CD14-positive monocyte (primary cell): ENCODE results near the gene CPEB1. TPM values are rescaled to one million over a fixed set of nuclear protein-coding genes. Genes with fewer than 3 reads are reported as not detected.
"Not testable (repeated sequence)": the region's sequence is repeated elsewhere in the genome, so short reads cannot be mapped to it uniquely, and the experiment has no call there.

ENCODE experiments used
- DNase-seq, 3 donors: peaks; one replicate each; pipeline ENCODE4 v3.0.0-alpha.2; 2011 to 2022
- H2AFZ ChIP-seq: 2 replicates; pipeline ENCODE4 v1.6.0; 2012; ENCODE audit warnings: mild to moderate bottlenecking, low read depth, low read length, inconsistent platforms; ENCODE audit not compliant: insufficient read depth, poor library complexity, severe bottlenecking
- H3K27ac ChIP-seq, 2 donors: 1 replicate in 1 of 2; 2 replicates in 1 of 2; pipeline ENCODE4 v1.5.1; 2012 to 2013; ENCODE audit warnings: low read length in 2 of 2, control low read depth in 1 of 2, inconsistent platforms in 1 of 2, low read depth in 1 of 2, mild to moderate bottlenecking in 1 of 2
- H3K27me3 ChIP-seq, 2 donors: one replicate each; pipeline versions ENCODE4 v1.6.0 to v1.6.1; 2011 to 2013; ENCODE audit warnings: low read length in 2 of 2; ENCODE audit not compliant: control insufficient read depth in 2 of 2, insufficient read depth in 2 of 2
- H3K36me3 ChIP-seq, 2 donors: replicated peaks in 1 of 2; 1 replicate in 1 of 2; 2 replicates in 1 of 2; pipeline versions ENCODE4 v1.5.1 to v1.6.1; 2012 to 2013; ENCODE audit warnings: low read length in 2 of 2, control low read depth in 1 of 2, inconsistent platforms in 1 of 2, mild to moderate bottlenecking in 1 of 2; ENCODE audit not compliant: insufficient read depth in 2 of 2, control insufficient read depth in 1 of 2
- H3K4me1 ChIP-seq, 2 donors: 1 replicate in 1 of 2; 2 replicates in 1 of 2; pipeline versions ENCODE4 v1.5.1 to v1.6.1; 2012 to 2013; ENCODE audit warnings: low read length in 2 of 2, control low read depth in 1 of 2, inconsistent platforms in 1 of 2, mild to moderate bottlenecking in 1 of 2, moderate library complexity in 1 of 2; ENCODE audit not compliant: insufficient read depth in 2 of 2, control insufficient read depth in 1 of 2
- H3K4me2 ChIP-seq: replicated peaks from 2 replicates; pipeline ENCODE3; 2012; ENCODE audit warnings: low read length, moderate library complexity, mild to moderate bottlenecking; ENCODE audit not compliant: poor library complexity, severe bottlenecking; ENCODE audit errors: extremely low read depth
- H3K4me3 ChIP-seq, 3 experiments: fragments of 200-600 bp in 1 of 3; sonication (generic) in 1 of 3; replicated peaks in 1 of 3; 1 replicate in 2 of 3; 2 replicates in 1 of 3; pipeline ENCODE4 v1.5.1; 2011 to 2013; ENCODE audit warnings: low read length in 3 of 3, mild to moderate bottlenecking in 3 of 3, control low read depth in 2 of 3, low read depth in 2 of 3, inconsistent platforms in 1 of 3, moderate library complexity in 1 of 3
- H3K79me2 ChIP-seq: 2 replicates; pipeline ENCODE4 v1.6.0; 2012; ENCODE audit warnings: mild to moderate bottlenecking, control low read depth, inconsistent platforms, low read length, moderate library complexity; ENCODE audit not compliant: insufficient read depth
- H3K9ac ChIP-seq: 2 replicates; pipeline ENCODE4 v1.6.0; 2017; ENCODE audit warnings: low read length, mild to moderate bottlenecking; ENCODE audit not compliant: insufficient read depth, poor library complexity, severe bottlenecking
- H3K9me3 ChIP-seq, 2 donors: replicated peaks in 1 of 2; 1 replicate in 1 of 2; 2 replicates in 1 of 2; pipeline versions ENCODE4 v1.5.1 to v1.6.1; 2012 to 2013; ENCODE audit warnings: low read length in 2 of 2, control low read depth in 1 of 2; ENCODE audit not compliant: control insufficient read depth in 1 of 2, insufficient read depth in 1 of 2
- H4K20me1 ChIP-seq: 2 replicates; pipeline ENCODE4 v1.6.0; 2012; ENCODE audit warnings: mild to moderate bottlenecking, low read length, control low read depth, moderate library complexity; ENCODE audit not compliant: insufficient read depth
- H3K27ac Mint-ChIP-seq, 7 donors: one replicate each; pipeline ENCODE4 v1.8.0; 2020; ENCODE audit warnings: mild to moderate bottlenecking in 7 of 7, mixed read lengths in 7 of 7, moderate library complexity in 6 of 7, inconsistent platforms in 2 of 7
- H3K27me3 Mint-ChIP-seq, 3 donors: one replicate each; pipeline ENCODE4 v1.8.0; 2021 to 2022; ENCODE audit warnings: low read depth in 3 of 3, mild to moderate bottlenecking in 3 of 3, mixed read lengths in 3 of 3, moderate library complexity in 3 of 3, inconsistent platforms in 1 of 3
- H3K36me3 Mint-ChIP-seq, 2 donors: one replicate each; pipeline ENCODE4 v1.8.0; 2020; ENCODE audit warnings: mixed read lengths in 2 of 2, inconsistent platforms in 1 of 2, mild to moderate bottlenecking in 1 of 2
- H3K4me1 Mint-ChIP-seq: one replicate; pipeline ENCODE4 v1.8.0; 2020; ENCODE audit warnings: mild to moderate bottlenecking, mixed read lengths
- H3K4me3 Mint-ChIP-seq, 2 donors: one replicate each; pipeline ENCODE4 v1.8.0; 2020; ENCODE audit warnings: mild to moderate bottlenecking in 2 of 2, mixed read lengths in 2 of 2, moderate library complexity in 1 of 2
- H3K9me3 Mint-ChIP-seq, 7 donors: one replicate each; pipeline ENCODE4 v1.8.0; 2020 to 2022; ENCODE audit warnings: mixed read lengths in 7 of 7, mild to moderate bottlenecking in 6 of 7, moderate library complexity in 6 of 7, inconsistent platforms in 2 of 7
- intact Hi-C, 2 donors: fragments of 100-400 bp; cut with micrococcal nuclease; formaldehyde crosslinking; loops; one replicate each; pipeline versions ENCODE4 v1.15.0 to v1.15.1; 2023
- polyA plus RNA-seq, 3 donors: library from polyadenylated mRNA; depleted of rRNA in 1 of 3; unstranded in 2 of 3; stranded (reverse) in 1 of 3; fragments of 300-500 nt in 2 of 3; fragments of >200 nt in 1 of 3; fragmentation: Illumina TruSeq in 2 of 3; gene quantifications; 1 replicate in 2 of 3; 2 replicates in 1 of 3; pipeline ENCODE4 v1.2.3, GENCODE V29; 2012 to 2021

Gene CPEB1
- polyA plus RNA-seq, 3 donors: not detected

GRCh38 chr15:82497978-82498377 lies 149.2 kb downstream of the CPEB1 start:
- DNase-seq, H2AFZ ChIP-seq, H3K9me3 Mint-ChIP-seq, H3K79me2 ChIP-seq, H3K9ac ChIP-seq, H3K27ac ChIP-seq, H3K36me3 Mint-ChIP-seq, H3K4me1 Mint-ChIP-seq, H3K27ac Mint-ChIP-seq, H3K4me1 ChIP-seq, H3K27me3 ChIP-seq, H4K20me1 ChIP-seq, intact Hi-C loops, H3K4me3 Mint-ChIP-seq, H3K27me3 Mint-ChIP-seq, H3K4me3 ChIP-seq, H3K9me3 ChIP-seq, H3K36me3 ChIP-seq, H3K4me2 ChIP-seq: not testable (repeated sequence)

Other genes with a start within 250 kb of the CPEB1 start
- gene GOLGA6L9, start 217.5 kb downstream of the CPEB1 start, polyA plus RNA-seq: under 1 TPM in 1 of 3 donors, not detected in 2; 0.28 TPM
- gene RPS17, start 106.9 kb downstream of the CPEB1 start, polyA plus RNA-seq: 1,000 to 10,000 TPM in 1 of 3 donors, 100 to 1,000 TPM in 2; 604 to 2,881 (median 619) TPM
- under 1 TPM in 2 of 3 donors, not detected in 1; 0.85 to 0.95 TPM for gene AP3B2, start 62.5 kb upstream of the CPEB1 start, polyA plus RNA-seq
- gene FSD2, start 158.7 kb upstream of the CPEB1 start, polyA plus RNA-seq: under 1 TPM in 1 of 3 donors, not detected in 2; 0.09 TPM
- gene WHAMM, start 162.3 kb upstream of the CPEB1 start, polyA plus RNA-seq: 1 to 10 TPM in 1 of 3 donors, under 1 TPM in 2; 0.69 to 7.8 (median 0.92) TPM